ENCODE results near the gene NUDT21. TPM values are rescaled to one million over a fixed set of nuclear protein-coding genes. Genes with fewer than 3 reads are reported as not detected.

NUDT21 gene
- total and polyA plus RNA-seq, 8 donors = 80.8 to 136 (median 120) TPM

GRCh38 chr16:56424404-56424764 is 26.7 kb downstream of the NUDT21 start:
- ATAC-seq = peak; percentile 3
- intact Hi-C loops (cut with DNase I) = no loop called here
- H3K27ac ChIP-seq = peak overlapping the region; percentile 5 to 33
- DNase-seq = no peak
- H3K36me3 ChIP-seq = no peaks in the 10 kb centered on the region
- H3K4me1 ChIP-seq = peaks cover 0 to 23% of the 10 kb centered on the region in 2 donors
- H3K27me3 ChIP-seq = no peaks in the 10 kb centered on the region
- H3K4me3 ChIP-seq = peak overlapping the region; percentile 75 to 82
- no peak for TF ChIP-seq CTCF (IDR thresholded peaks at IDR 0.05)
- no peaks in the 10 kb centered on the region for H3K9me3 ChIP-seq

- peak overlapping the region; percentile 75 to 82 for H3K4me3 ChIP-seq
- H3K9me3 ChIP-seq = no peaks in the 10 kb centered on the region
- H3K4me1 ChIP-seq = peaks cover 0 to 23% of the 10 kb centered on the region in 2 donors
- H3K36me3 ChIP-seq = no peaks in the 10 kb centered on the region
- DNase-seq (no peak), ATAC-seq (no peak)
- intact Hi-C loops (cut with DNase I) = no loop called here
- peak overlapping the region; percentile 28 to 33 for H3K27ac ChIP-seq
- no peak for TF ChIP-seq CTCF (IDR thresholded peaks at IDR 0.05)
- no peaks in the 10 kb centered on the region for H3K27me3 ChIP-seq
Measured at GRCh38 chr16:56423584-56424403, 27.3 kb downstream of the NUDT21 start.

- no peaks in the 10 kb centered on the region for H3K9me3 ChIP-seq
- H3K4me3 ChIP-seq = no peak overlapping the region
- peaks cover 0 to 23% of the 10 kb centered on the region in 2 donors for H3K4me1 ChIP-seq
- no peaks in the 10 kb centered on the region for H3K36me3 ChIP-seq
- no peak for TF ChIP-seq CTCF (IDR thresholded peaks at IDR 0.05)
- DNase-seq (no peak), ATAC-seq (no peak)
- intact Hi-C loops (cut with DNase I) = no loop called here
- H3K27me3 ChIP-seq = no peaks in the 10 kb centered on the region
- peak overlapping the region in 1 of 2 donors; percentile 28 for H3K27ac ChIP-seq
Measured at GRCh38 chr16:56422896-56423441, 28.2 kb downstream of the NUDT21 start.

- ATAC-seq (no peak), DNase-seq (no peak)
- intact Hi-C loops (cut with DNase I) = no loop called here
- no peak overlapping the region for H3K4me3 ChIP-seq
- no peaks in the 10 kb centered on the region for H3K36me3 ChIP-seq
- no peak for TF ChIP-seq CTCF (IDR thresholded peaks at IDR 0.05)
- no peaks in the 10 kb centered on the region for H3K27me3 ChIP-seq
- H3K27ac ChIP-seq = no peak overlapping the region
- no peaks in the 10 kb centered on the region for H3K9me3 ChIP-seq
- peaks cover 0 to 23% of the 10 kb centered on the region in 2 donors for H3K4me1 ChIP-seq
Measured at GRCh38 chr16:56421976-56422669, 29.0 kb downstream of the NUDT21 start.

- no peaks in the 10 kb centered on the region for H3K27me3 ChIP-seq
- no peak for DNase-seq
- H3K4me3 ChIP-seq = no peak overlapping the region
- intact Hi-C loops (cut with DNase I) = no loop called here
- no peaks in the 10 kb centered on the region for H3K36me3 ChIP-seq
- TF ChIP-seq CTCF (IDR thresholded peaks at IDR 0.05) = no peak
- H3K4me1 ChIP-seq = peaks cover 0 to 27% of the 10 kb centered on the region in 2 donors
- H3K9me3 ChIP-seq = no peaks in the 10 kb centered on the region
- no peak overlapping the region for H3K27ac ChIP-seq
- no peak for ATAC-seq
Measured at GRCh38 chr16:56421313-56421712, 29.8 kb downstream of the NUDT21 start.

Data from left lung (tissue), 10 donors.